Measurements from ENCODE around the gene SLC25A44.

- TF ChIP-seq POLR2A (IDR thresholded peaks at IDR 0.05; ENCODE audit: low read depth, low read length) (no peak), TAF1 (IDR thresholded peaks at IDR 0.05; ENCODE audit: borderline replicate concordance, low read depth, low read length) (no peak), POLR2AphosphoS5 (IDR thresholded peaks at IDR 0.05; ENCODE audit: low read depth, low read length) (no peak)
Observed at GRCh38 chr1:156228501-156228900, 34.6 kb downstream of the SLC25A44 start.
